NT2/D1 (cell line): ENCODE data around the gene PIP5K1C.
"Not testable (repeated sequence)": the region's sequence is repeated elsewhere in the genome, so short reads cannot be mapped to it uniquely, and the experiment has no call there.

Experiments used
- SUZ12 ChIP-seq: IDR thresholded peaks from 2 replicates; pipeline ENCODE4 v1.6.1; 2011; ENCODE audit not compliant: insufficient read length, insufficient read depth; ENCODE audit errors: extremely low read depth
- YY1 ChIP-seq: IDR thresholded peaks from 2 replicates; pipeline ENCODE4 v1.6.1; 2011; ENCODE audit not compliant: insufficient read length, insufficient read depth
- ZNF274 ChIP-seq: IDR thresholded peaks from 2 replicates; pipeline ENCODE4 v1.6.1; 2011; ENCODE audit warnings: mild to moderate bottlenecking, low read depth, low read length

DNA sequence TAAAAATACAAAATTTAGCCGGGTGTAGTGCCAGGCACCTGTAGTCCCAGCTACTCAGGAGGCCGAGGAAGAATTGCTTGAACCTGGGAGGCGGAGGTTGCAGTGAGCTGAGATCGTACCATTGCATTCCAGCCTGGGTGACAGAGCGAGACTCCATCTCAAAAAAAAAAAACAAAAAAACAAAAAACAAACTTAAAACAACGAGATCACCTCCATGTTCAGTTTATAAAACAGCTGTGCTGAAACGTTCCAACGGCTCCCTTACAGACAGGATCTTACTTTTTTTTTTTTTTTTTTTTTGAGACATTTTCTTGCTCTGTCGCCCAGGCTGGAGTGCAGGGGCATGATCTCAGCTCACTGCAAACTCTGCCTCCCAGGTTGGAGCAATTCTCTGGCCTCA lies 71.5 kb downstream of the PIP5K1C start:
- not testable (repeated sequence) for TF ChIP-seq SUZ12, ZNF274, YY1
